Neural progenitor cell (in vitro differentiated cells): ENCODE measurements around the gene TBC1D9.

Experiments
- EZH2 ChIP-seq: fragments of 200-600 bp; sonication (generic); IDR thresholded peaks from 2 replicates; pipeline ENCODE4 v1.6.1; 2017; ENCODE audit warnings: antibody characterized with exemption, mild to moderate bottlenecking, moderate library complexity
- EZH2phosphoT487 ChIP-seq: fragments of 200-600 bp; sonication (generic); IDR thresholded peaks from 2 replicates; pipeline ENCODE4 v1.6.1; 2017; ENCODE audit warnings: antibody characterized with exemption
- TF ChIP-seq, protein P1 (sequence below): fragments of 200-600 bp; sonication (generic); IDR thresholded peaks from 2 replicates; pipeline ENCODE4 v1.5.1; 2017; ENCODE audit warnings: antibody characterized with exemption, mild to moderate bottlenecking

GRCh38 chr4:140691369-140691768 is 64.8 kb downstream of the TBC1D9 start:
- TF ChIP-seq, protein P1, sequence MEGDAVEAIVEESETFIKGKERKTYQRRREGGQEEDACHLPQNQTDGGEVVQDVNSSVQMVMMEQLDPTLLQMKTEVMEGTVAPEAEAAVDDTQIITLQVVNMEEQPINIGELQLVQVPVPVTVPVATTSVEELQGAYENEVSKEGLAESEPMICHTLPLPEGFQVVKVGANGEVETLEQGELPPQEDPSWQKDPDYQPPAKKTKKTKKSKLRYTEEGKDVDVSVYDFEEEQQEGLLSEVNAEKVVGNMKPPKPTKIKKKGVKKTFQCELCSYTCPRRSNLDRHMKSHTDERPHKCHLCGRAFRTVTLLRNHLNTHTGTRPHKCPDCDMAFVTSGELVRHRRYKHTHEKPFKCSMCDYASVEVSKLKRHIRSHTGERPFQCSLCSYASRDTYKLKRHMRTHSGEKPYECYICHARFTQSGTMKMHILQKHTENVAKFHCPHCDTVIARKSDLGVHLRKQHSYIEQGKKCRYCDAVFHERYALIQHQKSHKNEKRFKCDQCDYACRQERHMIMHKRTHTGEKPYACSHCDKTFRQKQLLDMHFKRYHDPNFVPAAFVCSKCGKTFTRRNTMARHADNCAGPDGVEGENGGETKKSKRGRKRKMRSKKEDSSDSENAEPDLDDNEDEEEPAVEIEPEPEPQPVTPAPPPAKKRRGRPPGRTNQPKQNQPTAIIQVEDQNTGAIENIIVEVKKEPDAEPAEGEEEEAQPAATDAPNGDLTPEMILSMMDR, result no peak
- TF ChIP-seq EZH2 (no peak), EZH2phosphoT487 (no peak)
